GM21515 (cell line): ENCODE data around the gene IBA57.
"Not testable (repeated sequence)": the region's sequence is repeated elsewhere in the genome, so short reads cannot be mapped to it uniquely, and the experiment has no call there.

Experiments used
- ATAC-seq: cut with Tn5 transposase; IDR thresholded peaks from one replicate; pipeline ENCODE4 v1.9.1; 2021; ENCODE audit not compliant: unreplicated experiment

Gene IBA57

GRCh38 chr1:228184152-228184551 lies 18.5 kb downstream of the IBA57 start:
- ATAC-seq, result no peak

GRCh38 chr1:228185641-228185965 lies 20.0 kb downstream of the IBA57 start:
- ATAC-seq, result no peak

- not testable (repeated sequence) for ATAC-seq
Measured at GRCh38 chr1:228188249-228188648, 22.6 kb downstream of the IBA57 start.

- ATAC-seq, result no peak
Measured at GRCh38 chr1:228190182-228190581, 24.6 kb downstream of the IBA57 start.

- ATAC-seq, result no peak
Measured at GRCh38 chr1:228190778-228191177, 25.2 kb downstream of the IBA57 start.

GRCh38 chr1:228194436-228194835 lies 28.8 kb downstream of the IBA57 start:
- ATAC-seq, result no peak

GRCh38 chr1:228194921-228195812 lies 29.6 kb downstream of the IBA57 start:
- ATAC-seq, result no peak

GRCh38 chr1:228197555-228198147 lies 32.0 kb downstream of the IBA57 start:
- no peak for ATAC-seq

- no peak for ATAC-seq
Measured at GRCh38 chr1:228198977-228199590, 33.5 kb downstream of the IBA57 start.

GRCh38 chr1:228204958-228205357 lies 39.4 kb downstream of the IBA57 start:
- ATAC-seq, result no peak

- no peak for ATAC-seq
Measured at GRCh38 chr1:228205526-228206436, 40.2 kb downstream of the IBA57 start.

GRCh38 chr1:228206582-228207351 lies 41.2 kb downstream of the IBA57 start:
- ATAC-seq, result no peak

GRCh38 chr1:228207381-228207810 lies 41.8 kb downstream of the IBA57 start:
- no peak for ATAC-seq

GRCh38 chr1:228207851-228208821 lies 42.5 kb downstream of the IBA57 start, which contains the start of gene OBSCN:
OBSCN (plus strand) TSS chr1:228208044; CDS start chr1:228211784, 3,740 bp downstream.
- ATAC-seq, result no peak

- no peak for ATAC-seq
Measured at GRCh38 chr1:228208831-228209551, 43.4 kb downstream of the IBA57 start.

- no peak for ATAC-seq
Measured at GRCh38 chr1:228209657-228210056, 44.1 kb downstream of the IBA57 start.

GRCh38 chr1:228210076-228210651 lies 44.6 kb downstream of the IBA57 start:
- no peak for ATAC-seq
